GM19468 (cell line): ENCODE measurements around the gene TMPRSS11A.

Experiments
- ATAC-seq: cut with Tn5 transposase; IDR thresholded peaks from one replicate; pipeline ENCODE4 v1.9.1; 2021; ENCODE audit warnings: mild to moderate bottlenecking, moderate library complexity, moderate number of reproducible peaks; ENCODE audit not compliant: unreplicated experiment; ENCODE audit errors: extremely low read depth

TMPRSS11A gene

DNA sequence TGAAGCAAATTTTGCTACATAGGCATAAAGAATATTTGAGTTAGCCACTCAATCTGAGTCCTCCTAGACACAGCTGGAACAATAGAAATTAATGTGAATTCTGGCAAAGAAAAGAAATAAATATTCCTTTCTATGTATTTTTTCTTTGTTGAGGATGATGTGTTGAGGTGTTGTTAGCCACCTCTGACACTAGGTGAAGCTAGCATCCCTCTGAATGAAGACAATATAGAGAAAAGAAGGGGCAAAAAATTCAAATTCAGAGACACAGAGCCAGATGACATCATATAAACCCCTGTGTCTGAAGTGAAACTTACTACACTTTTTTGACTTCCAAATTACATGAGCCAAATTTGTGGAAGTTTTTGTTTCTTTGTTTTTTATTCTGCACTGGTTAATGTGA is 44.9 kb downstream of the TMPRSS11A start:
- ATAC-seq: no peak

GRCh38 chr4:67915400-67915966 is 47.8 kb downstream of the TMPRSS11A start:
- no peak for ATAC-seq

DNA sequence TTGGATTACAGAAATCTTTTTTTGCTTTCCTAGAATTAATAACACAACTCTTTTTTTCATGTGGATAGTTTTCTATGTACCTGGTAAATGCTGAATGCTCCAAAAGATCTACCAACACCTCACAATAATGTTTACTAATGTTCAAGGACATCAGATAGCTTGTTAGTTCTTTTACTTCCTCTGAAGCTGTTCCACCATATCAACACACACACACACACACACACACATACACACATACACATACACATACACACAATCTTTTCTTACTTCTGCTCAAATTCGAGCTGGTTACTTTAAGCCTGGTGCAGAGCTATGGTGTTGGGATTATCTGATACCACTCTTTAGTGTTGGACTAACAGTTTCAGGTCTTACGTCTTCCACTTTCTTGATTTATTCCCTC is 51.2 kb downstream of the TMPRSS11A start:
- no peak for ATAC-seq

DNA sequence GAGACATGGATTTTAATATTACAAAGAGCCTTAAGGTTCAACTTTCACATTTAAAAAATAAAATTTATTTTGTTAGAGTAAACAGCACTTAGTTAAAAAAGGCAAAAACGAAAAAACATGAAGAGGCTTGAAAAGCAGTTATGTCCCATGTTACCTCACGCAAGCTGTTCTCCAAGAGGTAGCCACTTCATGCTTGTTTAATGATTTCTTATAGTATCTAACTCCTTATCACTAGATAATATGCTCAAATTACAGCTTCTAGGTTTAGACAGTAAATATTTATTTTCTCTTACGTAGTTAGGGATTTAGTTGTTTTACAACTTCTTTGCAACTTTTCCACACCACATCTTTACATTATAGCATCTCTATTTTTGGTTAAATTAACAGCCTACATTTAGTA is 51.7 kb downstream of the TMPRSS11A start:
- ATAC-seq: no peak

DNA sequence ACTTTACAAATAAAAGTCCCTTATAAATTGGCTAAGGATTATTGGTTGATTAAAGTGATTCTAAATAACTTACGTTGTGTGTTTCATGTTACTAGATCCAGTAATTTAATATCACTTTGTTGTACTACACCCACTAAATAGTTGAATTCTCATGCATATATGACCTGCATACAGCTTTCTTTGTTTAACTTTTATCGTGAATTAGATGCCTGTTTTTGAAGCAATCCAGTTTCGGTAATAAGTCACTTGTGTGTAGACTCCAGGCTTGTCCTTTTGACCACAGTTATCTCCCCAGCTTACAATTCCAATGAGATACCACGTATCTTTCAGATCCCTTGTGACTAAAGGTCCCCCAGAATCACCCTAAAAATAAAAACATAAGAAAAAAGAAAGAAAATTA is 52.2 kb downstream of the TMPRSS11A start:
- no peak for ATAC-seq

- ATAC-seq: no peak
Observed at GRCh38 chr4:67910585-67910905, 52.7 kb downstream of the TMPRSS11A start.

GRCh38 chr4:67909905-67910584 is 53.2 kb downstream of the TMPRSS11A start:
- ATAC-seq: no peak

DNA sequence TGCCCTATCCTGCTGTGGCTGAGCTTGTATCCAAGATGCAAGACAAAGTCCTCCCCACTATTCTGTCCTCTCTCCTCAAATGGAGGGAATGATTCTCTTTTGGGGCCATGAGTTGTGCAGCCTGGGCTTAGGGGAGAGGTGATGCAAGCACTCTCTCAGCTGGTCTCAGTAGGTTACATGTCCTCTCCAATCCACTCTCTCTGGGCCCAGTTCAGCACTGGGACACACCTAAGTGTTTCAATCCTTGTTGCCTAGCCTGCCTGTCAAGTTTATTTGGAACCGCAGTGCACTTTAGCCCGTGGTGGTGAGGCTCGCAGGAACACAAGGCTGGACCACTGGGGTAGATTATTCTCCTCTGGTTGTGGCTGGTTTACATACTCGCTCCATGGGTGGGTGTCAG is 55.6 kb downstream of the TMPRSS11A start:
- no peak for ATAC-seq

GRCh38 chr4:67899096-67899495 is 64.2 kb downstream of the TMPRSS11A start:
- no peak for ATAC-seq

DNA sequence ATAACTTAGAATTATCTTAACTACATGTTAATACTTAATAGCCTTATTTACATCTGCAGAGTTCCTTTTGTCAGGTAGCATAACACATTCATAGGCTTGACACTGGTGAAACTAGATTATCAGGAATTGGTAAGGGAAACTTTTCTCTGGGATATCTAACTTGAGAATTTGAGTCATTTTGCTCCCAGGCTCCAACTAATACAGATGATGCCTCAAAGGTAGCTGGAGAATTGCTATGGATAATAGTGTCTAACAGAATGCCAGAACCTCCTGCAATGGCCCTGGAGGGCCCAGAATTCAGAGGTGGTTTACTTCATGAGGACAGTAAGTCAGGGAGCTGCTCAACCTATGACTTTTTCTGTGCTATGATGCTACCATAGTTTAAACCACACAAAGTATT is 65.6 kb downstream of the TMPRSS11A start:
- ATAC-seq: no peak

DNA sequence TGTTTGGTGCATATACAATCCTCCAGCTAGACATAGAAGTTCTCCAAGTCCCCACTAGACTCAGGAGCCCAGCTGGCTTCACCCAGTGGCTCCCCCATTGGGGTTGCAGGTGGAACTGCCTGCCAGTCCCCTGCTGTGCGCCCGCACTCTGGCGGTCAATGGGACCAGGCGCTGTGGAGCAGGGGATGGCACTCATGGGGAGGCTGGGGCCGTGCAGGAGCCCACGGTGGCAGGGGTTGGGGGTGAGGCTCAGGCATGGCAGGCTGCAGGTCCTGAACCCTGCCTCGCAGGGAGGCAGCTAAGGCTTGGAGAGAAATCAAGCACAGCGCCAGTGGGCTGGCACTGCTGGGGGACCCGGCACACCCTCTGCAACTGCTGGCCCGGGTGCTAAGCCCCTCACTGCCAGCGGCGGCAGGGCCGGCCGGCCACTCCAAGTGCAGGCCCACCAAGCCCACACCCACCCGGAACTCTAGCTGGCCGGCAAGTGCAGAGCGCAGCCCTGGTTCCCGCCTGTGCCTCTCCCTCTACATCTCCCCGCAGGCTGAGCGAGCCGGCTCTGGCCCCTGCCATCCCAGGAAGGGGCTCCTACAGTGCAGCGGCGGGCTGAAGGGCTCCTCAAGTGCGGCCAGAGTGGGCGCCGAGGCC is 66.8 kb downstream of the TMPRSS11A start:
- ATAC-seq: no peak

DNA sequence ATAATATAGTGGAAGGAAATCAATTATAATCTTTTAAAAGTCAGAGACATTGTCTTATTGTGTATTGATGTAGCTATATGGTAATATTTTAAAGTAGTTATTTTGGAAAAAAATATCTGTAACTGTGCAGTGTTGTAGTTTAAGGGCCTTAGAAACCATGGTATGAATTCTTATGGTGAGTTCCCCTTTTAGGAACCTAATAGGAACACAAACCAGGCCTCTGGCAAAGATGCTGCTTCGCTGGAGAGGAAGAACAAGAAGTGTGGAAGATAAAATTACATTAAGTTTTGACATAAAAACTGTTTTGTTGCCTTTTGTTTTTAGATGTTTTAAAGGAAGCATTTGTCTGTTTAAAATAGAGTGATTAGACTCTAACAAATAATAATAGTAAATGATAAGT is 68.6 kb downstream of the TMPRSS11A start:
- no peak for ATAC-seq

GRCh38 chr4:67892905-67893304 is 70.4 kb downstream of the TMPRSS11A start:
- no peak for ATAC-seq

DNA sequence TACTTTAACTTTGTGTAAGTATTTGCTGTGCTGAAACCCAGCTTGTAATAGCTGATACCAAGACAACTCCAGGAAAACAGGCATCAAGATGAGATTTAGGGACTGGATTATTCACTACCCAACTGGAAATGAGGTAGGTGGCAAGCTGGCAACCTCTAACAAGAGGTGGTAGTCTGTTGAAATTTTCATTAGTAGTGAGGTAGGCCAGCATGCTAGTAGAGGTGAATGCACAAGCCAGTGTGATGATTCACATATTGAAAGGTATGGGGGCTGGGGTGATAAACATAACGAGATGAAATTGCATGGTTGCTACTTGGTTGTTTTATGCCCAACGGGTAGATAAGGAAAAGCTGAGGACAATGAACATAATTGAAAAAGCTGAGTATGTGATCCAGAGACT is 71.0 kb downstream of the TMPRSS11A start:
- ATAC-seq: no peak

DNA sequence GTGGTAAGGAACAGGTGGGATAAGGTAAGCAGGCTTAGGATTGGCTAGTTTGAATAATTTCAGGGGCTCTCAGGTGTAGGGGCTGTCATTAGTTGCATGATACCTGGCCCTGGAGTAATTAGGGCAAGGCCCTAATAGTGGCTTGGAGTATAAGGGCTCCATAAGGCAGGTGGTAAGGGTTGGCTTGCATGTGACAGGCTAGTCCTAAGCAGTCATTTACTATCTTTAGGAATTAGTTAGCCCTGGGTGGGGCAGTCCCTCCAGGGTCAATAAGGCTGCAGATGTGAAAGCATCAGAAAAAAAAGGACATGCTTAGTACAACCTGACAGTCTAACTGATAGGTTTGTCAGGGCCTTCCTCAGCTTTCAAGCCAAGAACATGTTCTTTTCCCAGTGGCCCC is 71.6 kb downstream of the TMPRSS11A start:
- no peak for ATAC-seq

DNA sequence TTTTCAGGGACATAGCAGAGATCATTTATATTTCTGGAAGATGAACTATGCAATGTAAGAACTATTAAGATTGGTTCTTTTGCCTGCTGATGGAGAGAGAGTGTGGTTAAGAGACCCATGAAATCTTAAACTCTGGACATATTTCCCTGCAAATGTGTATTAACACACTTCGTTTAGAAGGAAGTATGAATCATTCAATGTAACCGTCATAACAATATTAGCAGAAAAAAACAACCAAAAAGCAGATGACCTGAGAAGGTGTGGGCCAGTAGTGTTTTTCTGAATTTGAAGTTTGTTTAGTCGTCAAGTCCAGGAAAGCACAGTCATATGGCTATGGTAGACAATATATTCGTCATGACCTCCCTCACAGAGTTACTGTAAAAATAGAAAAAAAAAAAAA is 77.0 kb downstream of the TMPRSS11A start:
- no peak for ATAC-seq

GRCh38 chr4:67885762-67886161 is 77.5 kb downstream of the TMPRSS11A start:
- ATAC-seq: no peak

GRCh38 chr4:67884701-67885100 is 78.6 kb downstream of the TMPRSS11A start:
- ATAC-seq: no peak

GRCh38 chr4:67883902-67884301 is 79.4 kb downstream of the TMPRSS11A start, which contains the start of gene TMPRSS11D:
TMPRSS11D (minus strand) TSS chr4:67884002; CDS start chr4:67883933, 69 bp downstream.
- ATAC-seq: no peak

DNA sequence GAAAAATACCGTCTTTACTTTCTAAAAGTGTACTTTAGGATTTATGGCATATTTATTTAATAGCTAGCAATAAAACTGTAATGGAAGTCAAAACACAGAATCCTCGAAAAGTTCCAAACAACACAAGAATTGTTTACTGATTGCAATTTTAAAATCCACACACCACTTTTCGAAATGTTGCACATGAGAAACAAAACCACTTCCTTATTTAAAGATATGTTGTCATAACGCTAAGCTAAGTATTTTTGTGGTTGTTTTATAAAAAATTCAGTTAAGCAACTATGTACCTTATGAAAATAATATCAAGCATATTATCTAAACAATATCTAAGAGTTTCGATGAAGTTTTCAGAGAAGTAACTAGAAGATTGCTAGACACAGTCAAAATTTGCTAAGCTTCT is 79.8 kb downstream of the TMPRSS11A start:
- ATAC-seq: no peak

DNA sequence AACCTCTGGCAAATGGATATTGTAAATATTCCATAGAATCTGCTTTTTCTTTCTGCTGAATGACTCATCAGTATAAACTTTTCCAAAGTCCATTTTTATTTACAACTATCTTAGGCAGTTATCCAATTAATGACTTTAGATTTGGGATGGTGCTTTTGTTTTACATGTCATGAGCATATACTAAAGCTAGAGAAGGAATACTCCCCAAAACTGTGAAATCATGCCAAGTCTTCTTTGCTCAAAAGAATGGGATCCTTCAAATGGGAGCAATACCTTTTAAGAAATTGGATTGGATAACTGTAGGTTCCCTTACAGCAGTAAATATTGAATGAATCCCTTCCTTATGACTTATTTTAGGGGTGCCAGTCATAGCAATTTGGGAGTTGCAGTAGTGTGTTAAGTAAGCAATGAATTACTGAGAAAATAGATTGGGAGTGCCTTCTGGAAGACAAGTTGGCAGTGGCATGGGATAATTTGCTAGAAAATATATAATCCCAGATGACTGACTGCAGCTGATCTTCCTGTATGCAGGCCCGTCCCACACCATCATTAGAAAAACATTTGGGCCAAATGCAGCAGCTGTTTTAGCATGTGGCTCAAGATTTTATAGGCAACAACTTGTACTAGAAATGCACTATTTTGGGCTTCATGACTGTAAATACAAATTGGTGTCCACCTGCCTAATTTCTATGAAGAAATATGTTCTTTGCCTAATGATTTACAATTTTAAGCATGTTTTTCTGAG is 82.3 kb downstream of the TMPRSS11A start:
- no peak for ATAC-seq
